ENCODE measurements around the gene MTMR1. TPM values are rescaled to one million over a fixed set of nuclear protein-coding genes. Genes with fewer than 3 reads are reported as not detected.

Gene MTMR1
- polyA plus RNA-seq, 1 donor from 2014 or later: 34.7 TPM

GRCh38 chrX:150715184-150715583 is 22.0 kb downstream of the MTMR1 start:
- H3K27ac ChIP-seq (ENCODE audit: low read length): no peak overlapping the region
- H3K4me3 ChIP-seq (ENCODE audit: low read length): no peak overlapping the region
- no peak overlapping the region for H3K9ac ChIP-seq (ENCODE audit: low read length)
- no peaks in the 10 kb centered on the region for H3K79me2 ChIP-seq (replicated peaks; ENCODE audit: insufficient read depth, low read length)
- H3K36me3 ChIP-seq (ENCODE audit: insufficient read depth, low read length): no peaks in the 10 kb centered on the region
- H3K27me3 ChIP-seq (ENCODE audit: insufficient read depth, low read depth, low read length): no peaks in the 10 kb centered on the region
- TF ChIP-seq SMC3 (conservative IDR thresholded peaks at IDR 0.05; ENCODE audit: poor library complexity) (no peak), MXI1 (conservative IDR thresholded peaks at IDR 0.05; ENCODE audit: poor library complexity, severe bottlenecking) (no peak), RAD21 (conservative IDR thresholded peaks at IDR 0.05) (no peak), EZH2 (IDR thresholded peaks at IDR 0.05; ENCODE audit: borderline replicate concordance, insufficient read depth, low read length, poor library complexity, severe bottlenecking) (no peak), REST (IDR thresholded peaks at IDR 0.05; ENCODE audit: borderline replicate concordance) (no peak)
- H3F3A ChIP-seq (ENCODE audit: insufficient read depth, low read length, poor library complexity, severe bottlenecking): no peaks in the 10 kb centered on the region
- no peak overlapping the region for H3K4me2 ChIP-seq (ENCODE audit: low read length)
- H2AFZ ChIP-seq (ENCODE audit: low read depth, low read length): no peak overlapping the region
- no peaks in the 10 kb centered on the region for H3K9me3 ChIP-seq (ENCODE audit: low read length)
- H3K9me2 ChIP-seq (ENCODE audit: insufficient read depth, low read length): no peaks in the 10 kb centered on the region
- H4K20me1 ChIP-seq (ENCODE audit: insufficient read depth): no peaks in the 10 kb centered on the region

- Histone ChIP-seq H3K27ac (ENCODE audit: low read length) (no peak overlapping the region), H3K36me3 (ENCODE audit: insufficient read depth, low read length) (no peaks in the 10 kb centered on the region), H2AFZ (ENCODE audit: low read depth, low read length) (no peak overlapping the region), H3F3A (ENCODE audit: insufficient read depth, low read length, poor library complexity, severe bottlenecking) (no peaks in the 10 kb centered on the region), H3K9me3 (ENCODE audit: low read length) (no peaks in the 10 kb centered on the region), H3K4me3 (ENCODE audit: low read length) (no peak overlapping the region), H3K9ac (ENCODE audit: low read length) (no peak overlapping the region), H3K9me2 (ENCODE audit: insufficient read depth, low read length) (no peaks in the 10 kb centered on the region), H3K4me2 (ENCODE audit: low read length) (no peak overlapping the region), H4K20me1 (ENCODE audit: insufficient read depth) (no peaks in the 10 kb centered on the region), H3K79me2 (replicated peaks; ENCODE audit: insufficient read depth, low read length) (no peaks in the 10 kb centered on the region), H3K27me3 (ENCODE audit: insufficient read depth, low read depth, low read length) (no peaks in the 10 kb centered on the region)
- TF ChIP-seq EZH2 (IDR thresholded peaks at IDR 0.05; ENCODE audit: borderline replicate concordance, insufficient read depth, low read length, poor library complexity, severe bottlenecking) (no peak), MXI1 (conservative IDR thresholded peaks at IDR 0.05; ENCODE audit: poor library complexity, severe bottlenecking) (no peak), POLR2AphosphoS5 (IDR thresholded peaks at IDR 0.05) (no peak), SMC3 (conservative IDR thresholded peaks at IDR 0.05; ENCODE audit: poor library complexity) (no peak), CTCF (IDR thresholded peaks at IDR 0.05; ENCODE audit: poor library complexity, severe bottlenecking) (no peak), RAD21 (conservative IDR thresholded peaks at IDR 0.05) (no peak), TAF1 (IDR thresholded peaks at IDR 0.05; ENCODE audit: low read depth) (no peak), REST (IDR thresholded peaks at IDR 0.05; ENCODE audit: borderline replicate concordance) (no peak), EP300 (conservative IDR thresholded peaks at IDR 0.05; ENCODE audit: poor library complexity, severe bottlenecking) (no peak)
Observed at GRCh38 chrX:150719621-150720020, 26.4 kb downstream of the MTMR1 start.

All from neural cell (in vitro differentiated cells).